PC-3 (cell line): ENCODE data around the gene AGPAT1. TPM values are rescaled to one million over a fixed set of nuclear protein-coding genes. Genes with fewer than 3 reads are reported as not detected.

Source experiments
- ATAC-seq: fragments of 200-7000 bp; cut with Tn5 transposase; 2 replicates; pipeline ENCODE4 v1.9.1; 2020; ENCODE audit warnings: mild to moderate bottlenecking, moderate library complexity
- BruUV-seq: library from RNA; stranded (reverse); fragments of 400-500 nt; replicated peaks from 2 replicates; lab custom pipeline; 2021; lab: Mats Ljungman, UMichigan
- CTCF ChIA-PET: fragments of 300-600 bp; sonication (Branson Sonifier 250); formaldehyde crosslinking; loops from one replicate; lab custom pipeline; 2022; ENCODE audit warnings: antibody characterized with exemption; lab: Charles Lee
- POLR2A ChIA-PET: fragments of 300-600 bp; sonication (Branson Sonifier 250); formaldehyde crosslinking; loops from one replicate; lab custom pipeline; 2022; ENCODE audit warnings: antibody characterized with exemption; ENCODE audit not compliant: unreplicated experiment; lab: Charles Lee
- DNase-seq: peaks from one replicate; pipeline ENCODE4 v3.0.0-alpha.2; 2015
- H2AFZ ChIP-seq: fragments of 300-600 bp; sonication (generic); 2 replicates; pipeline ENCODE4 v1.6.0; 2016; ENCODE audit warnings: antibody characterized with exemption, low read length
- H3F3A ChIP-seq: fragments of 300-600 bp; sonication (generic); one replicate; pipeline ENCODE4 v1.6.0; 2017; ENCODE audit warnings: antibody characterized with exemption, low read length, control low read depth, mild to moderate bottlenecking; ENCODE audit not compliant: unreplicated experiment
- H3K27ac ChIP-seq: fragments of 300-600 bp; sonication (generic); 2 replicates; pipeline ENCODE4 v1.5.1; 2016; ENCODE audit warnings: mild to moderate bottlenecking, low read length
- H3K27me3 ChIP-seq: fragments of 300-600 bp; sonication (generic); 2 replicates; pipeline ENCODE4 v1.6.1; 2016; ENCODE audit warnings: low read length, mixed read lengths
- H3K36me3 ChIP-seq: fragments of 300-600 bp; sonication (generic); 2 replicates; pipeline ENCODE4 v1.6.1; 2016; ENCODE audit warnings: low read depth, mixed run types, low read length, mixed read lengths
- H3K4me1 ChIP-seq: fragments of 300-600 bp; sonication (generic); 2 replicates; pipeline ENCODE4 v1.5.1; 2016; ENCODE audit warnings: low read length; ENCODE audit not compliant: insufficient read depth
- H3K4me2 ChIP-seq: fragments of 300-600 bp; sonication (generic); 2 replicates; pipeline ENCODE4 v1.6.0; 2016; ENCODE audit warnings: low read length
- H3K4me3 ChIP-seq: fragments of 300-600 bp; sonication (generic); 2 replicates; pipeline ENCODE4 v1.5.1; 2016; ENCODE audit warnings: mild to moderate bottlenecking, low read length, mixed read lengths
- H3K79me2 ChIP-seq: fragments of 300-600 bp; sonication (generic); 2 replicates; pipeline ENCODE4 v1.6.1; 2017; ENCODE audit warnings: low read length, mixed read lengths
- H3K9ac ChIP-seq: fragments of 300-600 bp; sonication (generic); 2 replicates; pipeline ENCODE4 v1.6.0; 2016; ENCODE audit warnings: mild to moderate bottlenecking, low read length
- H3K9me2 ChIP-seq: fragments of 300-600 bp; sonication (generic); replicated peaks from 2 replicates; pipeline ENCODE4 v1.6.1; 2016; ENCODE audit warnings: mixed run types, low read length, mixed read lengths
- H3K9me3 ChIP-seq: fragments of 300-600 bp; sonication (generic); 2 replicates; pipeline ENCODE4 v1.6.1; 2016; ENCODE audit warnings: low read length, mixed read lengths
- H4K20me1 ChIP-seq: fragments of 300-600 bp; sonication (generic); 2 replicates; pipeline ENCODE4 v1.6.1; 2016; ENCODE audit warnings: low read length, mixed read lengths
- CTCF ChIP-seq: fragments of 300-600 bp; sonication (generic); conservative IDR thresholded peaks from 2 replicates; pipeline ENCODE4 v1.5.1; 2017; ENCODE audit warnings: antibody characterized with exemption, low read depth, mild to moderate bottlenecking, low read length
- EZH2 ChIP-seq: fragments of 300-600 bp; sonication (generic); IDR thresholded peaks from one replicate; pipeline ENCODE4 v1.6.1; 2017; ENCODE audit warnings: antibody characterized with exemption, mild to moderate bottlenecking, low read length; ENCODE audit not compliant: unreplicated experiment
- EZH2phosphoT487 ChIP-seq: fragments of 300-600 bp; sonication (generic); IDR thresholded peaks from 2 replicates; pipeline ENCODE4 v1.6.1; 2018; ENCODE audit warnings: mild to moderate bottlenecking, antibody characterized with exemption, low read length, borderline replicate concordance
- intact Hi-C: fragments of 100-400 bp; cut with micrococcal nuclease; formaldehyde crosslinking; loops from 2 replicates; pipeline ENCODE4 v1.9.0; 2023
- total RNA-seq: library from RNA; depleted of rRNA; stranded (reverse); fragments of >200 nt; gene quantifications from 2 replicates; pipeline ENCODE4 v1.2.3, GENCODE V29; 2014

The AGPAT1 gene
- total RNA-seq, 1 experiment from 2014 or later: 59.6 TPM

DNA sequence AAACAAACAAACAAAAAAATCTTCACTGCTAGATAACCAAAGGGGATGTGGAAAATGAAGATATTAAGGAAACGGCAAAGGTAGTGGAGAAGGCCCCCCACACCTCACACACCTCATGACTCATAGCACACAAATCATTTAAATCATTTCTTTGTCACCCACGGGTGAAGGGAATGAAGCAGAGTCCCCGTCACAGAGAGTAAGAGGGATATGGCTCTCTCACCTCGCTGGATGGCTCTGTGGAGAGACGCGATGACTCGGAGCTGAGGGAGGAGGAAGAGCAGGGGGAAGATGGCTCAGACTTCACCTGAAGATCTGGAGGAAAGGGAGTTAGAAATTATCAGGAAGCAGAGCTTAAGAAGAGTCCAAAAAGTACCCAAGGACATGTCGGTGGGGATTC, 49.0 kb downstream of the AGPAT1 start:
- CTCF ChIA-PET: interaction anchor here (0.8 kb wide), 1 partner anchor 8 kb away, joined by 3 read pairs; no protein-coding TSS in a partner anchor
- H3K9ac ChIP-seq: peak overlapping the region; percentile 87

DNA sequence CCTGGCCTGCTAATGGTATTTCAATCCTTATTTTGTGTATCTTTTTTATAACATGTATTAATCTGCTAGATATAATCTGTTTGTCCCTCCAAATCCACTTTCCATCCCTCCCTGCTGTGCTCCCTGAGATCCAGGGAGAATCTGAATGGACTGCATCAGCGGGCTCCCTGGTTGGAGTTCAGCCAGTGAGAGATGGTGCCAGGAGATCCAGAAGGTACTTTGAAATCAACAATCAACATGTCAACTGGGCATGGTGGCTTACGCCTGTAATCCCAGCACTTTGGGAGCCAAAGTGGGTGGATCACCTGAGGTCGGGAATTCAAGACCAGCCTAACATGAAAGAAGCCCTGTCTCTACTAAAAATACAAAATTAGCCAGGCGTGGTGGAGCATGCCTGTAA, 52.2 kb downstream of the AGPAT1 start:
- ATAC-seq (no peak), DNase-seq (no peak)
- Histone ChIP-seq H2AFZ (no peak overlapping the region), H3K36me3 (peaks cover 5% of the 10 kb centered on the region; the same call in 1 of the 2 replicates), H3K79me2 (peaks cover 25% of the 10 kb centered on the region), H3K9me2 (no peaks in the 10 kb centered on the region), H3K9ac (no peak overlapping the region), H3K4me1 (peaks cover 18% of the 10 kb centered on the region), H4K20me1 (no peaks in the 10 kb centered on the region), H3K4me3 (no peak overlapping the region), H3K27ac (no peak overlapping the region), H3K4me2 (no peak overlapping the region), H3F3A (no peaks in the 10 kb centered on the region), H3K9me3 (no peaks in the 10 kb centered on the region), H3K27me3 (no peaks in the 10 kb centered on the region)
- CTCF ChIA-PET: no interaction called here
- no peak for TF ChIP-seq EZH2
- no peak for TF ChIP-seq CTCF
- no peak for TF ChIP-seq EZH2phosphoT487
- no TSS peak for BruUV-seq
- POLR2A ChIA-PET: no interaction called here
- intact Hi-C loops: no loop called here

More for the DNA sequence above, 49.0 kb downstream of the AGPAT1 start:
- ATAC-seq: no peak
- no peaks in the 10 kb centered on the region for H4K20me1 ChIP-seq
- peak overlapping the region; percentile 93 for H3K4me2 ChIP-seq
- peaks cover 38% of the 10 kb centered on the region for H3K79me2 ChIP-seq
- no peaks in the 10 kb centered on the region; the same call in 1 of the 2 replicates for H3K36me3 ChIP-seq
- no TSS peak for BruUV-seq
- peak overlapping the region; percentile 90 for H3K4me3 ChIP-seq
- no peaks in the 10 kb centered on the region for H3K9me2 ChIP-seq
- H3K27me3 ChIP-seq: no peaks in the 10 kb centered on the region
- no peak for DNase-seq
- POLR2A ChIA-PET: interaction anchor here (0.6 kb wide), 1 partner anchor 12 kb away, joined by 4 read pairs; no protein-coding TSS in a partner anchor
- TF ChIP-seq EZH2phosphoT487 (no peak), EZH2 (no peak), CTCF (no peak)
- no peak overlapping the region for H3K27ac ChIP-seq
- no peaks in the 10 kb centered on the region for H3F3A ChIP-seq
- H3K9me3 ChIP-seq: no peaks in the 10 kb centered on the region
- peak overlapping the region; percentile 91; the same call in 1 of the 2 replicates for H2AFZ ChIP-seq
- H3K4me1 ChIP-seq: peaks cover 25% of the 10 kb centered on the region
- intact Hi-C loops: no loop called here

GRCh38 chr6:32120573-32121059, 55.3 kb downstream of the AGPAT1 start:
- ChIA-PET CTCF (no interaction called here), POLR2A (no interaction called here)
- intact Hi-C loops: no loop called here
- Histone ChIP-seq H2AFZ (no peak overlapping the region), H3K4me2 (no peak overlapping the region), H3K27me3 (no peaks in the 10 kb centered on the region), H3K36me3 (peaks cover 22% of the 10 kb centered on the region; the same call in 1 of the 2 replicates), H3K27ac (no peak overlapping the region), H3K79me2 (peaks cover 1% of the 10 kb centered on the region; the same call in 1 of the 2 replicates), H3K4me1 (peaks cover 5% of the 10 kb centered on the region), H3F3A (no peaks in the 10 kb centered on the region), H4K20me1 (no peaks in the 10 kb centered on the region), H3K9ac (no peak overlapping the region), H3K9me3 (no peaks in the 10 kb centered on the region), H3K4me3 (no peak overlapping the region), H3K9me2 (no peaks in the 10 kb centered on the region)
- no peak for ATAC-seq
- DNase-seq: no peak
- BruUV-seq: no TSS peak
- TF ChIP-seq CTCF: no peak
- TF ChIP-seq EZH2: no peak
- no peak for TF ChIP-seq EZH2phosphoT487
